ENCODE measurements around the gene MARCHF4.

MARCHF4 gene

DNA sequence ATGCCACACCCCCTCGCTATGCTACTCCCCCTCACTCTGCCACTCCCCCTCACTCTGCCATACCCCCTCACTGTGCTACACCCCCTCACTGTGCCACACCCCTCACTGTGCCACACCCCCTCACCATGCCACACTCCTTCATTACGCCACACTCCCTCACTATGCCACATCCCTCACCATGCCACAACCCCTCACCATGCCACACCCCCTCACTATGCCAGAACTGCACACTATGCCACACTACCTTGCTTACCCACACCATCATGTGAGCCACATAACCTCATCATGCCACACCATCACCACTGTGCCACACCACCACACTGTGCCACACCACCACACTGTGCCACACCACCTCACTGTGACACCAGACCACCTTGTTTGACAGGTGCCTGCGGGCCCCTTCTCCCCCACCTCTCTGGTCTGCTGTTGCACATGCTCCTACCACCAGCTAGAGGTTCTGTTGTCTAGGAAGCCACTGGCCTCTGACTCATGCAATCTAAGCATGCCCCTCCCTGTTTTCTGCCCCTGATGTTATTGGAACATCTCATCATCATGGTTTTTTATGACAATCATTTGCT is 22.0 kb downstream of the MARCHF4 start:
- DNase-seq (ENCODE audit: low read depth in 2 of 2): peak; percentile 15 to 21

- no peak for DNase-seq (ENCODE audit: low read depth in 2 of 2)
Measured at GRCh38 chr2:216349366-216349765, 22.9 kb downstream of the MARCHF4 start.

GRCh38 chr2:216348756-216349308 is 23.5 kb downstream of the MARCHF4 start:
- DNase-seq (ENCODE audit: low read depth in 2 of 2): no peak

- no peak for DNase-seq (ENCODE audit: low read depth in 2 of 2)
Measured at GRCh38 chr2:216346781-216347180, 25.5 kb downstream of the MARCHF4 start.

DNA sequence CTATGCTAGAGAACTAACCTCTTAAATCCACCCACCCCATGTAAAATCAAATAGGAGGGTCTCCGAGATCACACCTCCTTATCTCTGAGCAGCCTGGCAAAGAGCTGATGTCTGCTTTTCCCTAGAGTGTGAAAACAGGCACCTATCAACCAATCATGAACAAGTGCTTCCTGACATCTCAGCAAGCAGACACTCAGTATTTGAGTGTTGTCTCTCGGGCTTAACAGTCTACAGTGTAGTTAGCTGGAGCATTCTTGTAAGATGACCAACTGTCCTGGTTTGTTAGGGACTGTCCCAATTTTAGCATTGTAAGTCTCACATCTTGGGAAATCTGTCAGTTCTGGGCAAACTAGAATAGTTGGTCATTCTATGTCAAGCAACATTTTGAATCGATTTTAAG is 26.4 kb downstream of the MARCHF4 start:
- DNase-seq (ENCODE audit: low read depth in 2 of 2): no peak

GRCh38 chr2:216344950-216345300 is 27.4 kb downstream of the MARCHF4 start:
- no peak for DNase-seq (ENCODE audit: low read depth in 2 of 2)

- no peak for DNase-seq (ENCODE audit: low read depth in 2 of 2)
Measured at GRCh38 chr2:216344206-216344949, 27.9 kb downstream of the MARCHF4 start.

- DNase-seq (ENCODE audit: low read depth in 2 of 2): no peak
Measured at GRCh38 chr2:216343221-216343980, 28.9 kb downstream of the MARCHF4 start.

- DNase-seq (ENCODE audit: low read depth in 2 of 2): no peak
Measured at GRCh38 chr2:216341121-216341520, 31.2 kb downstream of the MARCHF4 start.

GRCh38 chr2:216340280-216340631 is 32.0 kb downstream of the MARCHF4 start:
- DNase-seq (ENCODE audit: low read depth in 2 of 2): no peak

- DNase-seq (ENCODE audit: low read depth in 2 of 2): no peak
Measured at GRCh38 chr2:216339456-216340279, 32.6 kb downstream of the MARCHF4 start.

DNA sequence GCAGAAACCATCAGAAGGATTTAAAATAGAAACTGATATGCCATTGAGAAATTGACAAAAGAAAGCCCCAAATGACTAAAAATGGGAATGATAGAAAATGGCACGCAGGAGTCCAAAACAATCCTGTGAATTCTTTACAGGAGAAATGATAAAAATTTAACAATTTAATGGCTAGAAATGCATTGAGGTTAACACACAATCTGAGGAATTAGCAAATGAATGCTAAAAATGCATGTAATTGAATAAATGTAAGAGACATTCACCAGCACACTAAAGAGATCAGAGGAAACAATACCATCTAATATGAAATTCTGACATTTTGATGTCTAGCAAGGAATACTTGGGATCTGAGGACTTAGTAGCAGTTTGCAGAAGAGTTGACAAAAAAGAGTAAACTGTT is 37.0 kb downstream of the MARCHF4 start:
- no peak for DNase-seq (ENCODE audit: low read depth in 2 of 2)

GRCh38 chr2:216328347-216328746 is 43.9 kb downstream of the MARCHF4 start:
- DNase-seq (ENCODE audit: low read depth in 2 of 2): no peak

GRCh38 chr2:216327447-216327935 is 44.8 kb downstream of the MARCHF4 start:
- DNase-seq (ENCODE audit: low read depth in 2 of 2): no peak
